Cardiac muscle cell (in vitro differentiated cells and primary cell): Measurements from ENCODE around the gene PNLIPRP1. TPM values are rescaled to one million over a fixed set of nuclear protein-coding genes. Genes with fewer than 3 reads are reported as not detected.

ENCODE experiments used
- DNase-seq, 2 donors: peaks; one replicate each; pipeline versions ENCODE4 v3.0.0 to v3.0.0-alpha.2; 2010 to 2017; ENCODE audit warnings: low read depth in 1 of 2, low spot score in 1 of 2
- H3K27ac ChIP-seq: fragments of 200-600 bp; sonication (generic); 2 replicates; pipeline ENCODE4 v1.5.1; 2016
- H3K27me3 ChIP-seq: fragments of 200-600 bp; sonication (generic); 2 replicates; pipeline ENCODE4 v1.6.0; 2016; ENCODE audit warnings: control low read depth
- H3K36me3 ChIP-seq: fragments of 200-600 bp; sonication (generic); 2 replicates; pipeline ENCODE4 v1.5.1; 2016; ENCODE audit warnings: control low read depth
- H3K4me1 ChIP-seq: fragments of 200-600 bp; sonication (generic); 2 replicates; pipeline ENCODE4 v1.8.1; 2017; ENCODE audit warnings: low read depth, mild to moderate bottlenecking, mixed run types
- H3K4me3 ChIP-seq: fragments of 200-600 bp; sonication (generic); 2 replicates; pipeline ENCODE4 v1.5.1; 2016; ENCODE audit warnings: mild to moderate bottlenecking
- H3K9me3 ChIP-seq: fragments of 200-600 bp; sonication (generic); 2 replicates; pipeline ENCODE4 v1.5.1; 2017; ENCODE audit warnings: low read depth, mild to moderate bottlenecking, control low read depth
- CTCF ChIP-seq: IDR thresholded peaks from 2 replicates; pipeline ENCODE4 v1.5.1; 2012; ENCODE audit warnings: low read depth, mild to moderate bottlenecking, low read length
- polyA plus RNA-seq: library from polyadenylated mRNA; unstranded; fragments of >200 nt; fragmentation: Nextera tagmentation; extraction: Ambion mirVana; gene quantifications from 2 replicates; pipeline ENCODE4 v1.2.1, GENCODE V29; 2016
- total RNA-seq: library from RNA; depleted of rRNA; stranded (reverse); fragments of >200 nt; gene quantifications from 2 replicates; pipeline ENCODE4 v1.2.3, GENCODE V29; 2016

PNLIPRP1 gene
- total and polyA plus RNA-seq, 2 experiments from 2014 or later = not detected

GRCh38 chr10:116625845-116626244, 35.1 kb downstream of the PNLIPRP1 start:
- no peaks in the 10 kb centered on the region for H3K36me3 ChIP-seq
- H3K27me3 ChIP-seq = peaks cover 27% of the 10 kb centered on the region
- H3K4me1 ChIP-seq = no peaks in the 10 kb centered on the region
- H3K9me3 ChIP-seq = no peaks in the 10 kb centered on the region
- no peak for DNase-seq
- no peak overlapping the region for H3K27ac ChIP-seq
- H3K4me3 ChIP-seq = no peak overlapping the region
- no peak for TF ChIP-seq CTCF

- no peaks in the 10 kb centered on the region for H3K4me1 ChIP-seq
- H3K27ac ChIP-seq = no peak overlapping the region
- TF ChIP-seq CTCF = no peak
- no peak for DNase-seq
- peaks cover 27% of the 10 kb centered on the region for H3K27me3 ChIP-seq
- no peaks in the 10 kb centered on the region for H3K36me3 ChIP-seq
- no peaks in the 10 kb centered on the region for H3K9me3 ChIP-seq
- H3K4me3 ChIP-seq = no peak overlapping the region
These were observed 36.1 kb downstream of the PNLIPRP1 start for GRCh38 chr10:116626815-116627214.

- no peaks in the 10 kb centered on the region for H3K4me1 ChIP-seq
- H3K9me3 ChIP-seq = no peaks in the 10 kb centered on the region
- H3K27me3 ChIP-seq = peaks cover 27% of the 10 kb centered on the region
- DNase-seq = peak; percentile 15 to 75
- TF ChIP-seq CTCF = peak; percentile 19
- peak overlapping the region; percentile 43 for H3K4me3 ChIP-seq
- no peak overlapping the region for H3K27ac ChIP-seq
- no peaks in the 10 kb centered on the region for H3K36me3 ChIP-seq
These were observed 36.7 kb downstream of the PNLIPRP1 start for GRCh38 chr10:116627386-116627933.

- Histone ChIP-seq H3K4me3 (no peak overlapping the region), H3K9me3 (no peaks in the 10 kb centered on the region), H3K36me3 (no peaks in the 10 kb centered on the region), H3K4me1 (no peaks in the 10 kb centered on the region), H3K27me3 (peaks cover 27% of the 10 kb centered on the region), H3K27ac (no peak overlapping the region)
- TF ChIP-seq CTCF = no peak
- no peak for DNase-seq
These were observed 38.6 kb downstream of the PNLIPRP1 start for GRCh38 chr10:116629340-116629739.

GRCh38 chr10:116630020-116630419, 39.3 kb downstream of the PNLIPRP1 start:
- DNase-seq = no peak

More at GRCh38 chr10:116630020-116630419, 39.3 kb downstream of the PNLIPRP1 start:
- no peak overlapping the region for H3K4me3 ChIP-seq
- H3K4me1 ChIP-seq = no peaks in the 10 kb centered on the region
- no peaks in the 10 kb centered on the region for H3K9me3 ChIP-seq
- no peak for TF ChIP-seq CTCF
- peaks cover 22% of the 10 kb centered on the region for H3K27me3 ChIP-seq
- no peak overlapping the region for H3K27ac ChIP-seq
- no peaks in the 10 kb centered on the region for H3K36me3 ChIP-seq
